ENCODE data around the gene PSMA8. TPM values are rescaled to one million over a fixed set of nuclear protein-coding genes. Genes with fewer than 3 reads are reported as not detected.

PSMA8 gene
- total RNA-seq, 4 donors from 2014 or later: not detected

DNA sequence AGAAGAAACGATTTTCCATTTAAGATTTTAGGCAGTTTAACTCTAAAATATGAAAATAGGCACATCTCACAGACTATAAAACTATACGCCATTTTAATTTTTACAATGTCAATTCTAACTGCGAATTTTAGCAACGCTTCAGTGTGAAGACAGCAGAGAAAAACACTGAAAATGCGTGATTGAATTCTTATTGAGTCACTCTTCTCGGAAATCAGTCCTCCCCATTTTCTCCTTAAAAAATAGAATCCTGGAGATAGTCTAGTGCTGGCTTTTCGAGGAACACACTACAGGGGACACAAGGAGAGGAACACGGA, 92.2 kb downstream of the PSMA8 start:
- TF ChIP-seq, protein P1, sequence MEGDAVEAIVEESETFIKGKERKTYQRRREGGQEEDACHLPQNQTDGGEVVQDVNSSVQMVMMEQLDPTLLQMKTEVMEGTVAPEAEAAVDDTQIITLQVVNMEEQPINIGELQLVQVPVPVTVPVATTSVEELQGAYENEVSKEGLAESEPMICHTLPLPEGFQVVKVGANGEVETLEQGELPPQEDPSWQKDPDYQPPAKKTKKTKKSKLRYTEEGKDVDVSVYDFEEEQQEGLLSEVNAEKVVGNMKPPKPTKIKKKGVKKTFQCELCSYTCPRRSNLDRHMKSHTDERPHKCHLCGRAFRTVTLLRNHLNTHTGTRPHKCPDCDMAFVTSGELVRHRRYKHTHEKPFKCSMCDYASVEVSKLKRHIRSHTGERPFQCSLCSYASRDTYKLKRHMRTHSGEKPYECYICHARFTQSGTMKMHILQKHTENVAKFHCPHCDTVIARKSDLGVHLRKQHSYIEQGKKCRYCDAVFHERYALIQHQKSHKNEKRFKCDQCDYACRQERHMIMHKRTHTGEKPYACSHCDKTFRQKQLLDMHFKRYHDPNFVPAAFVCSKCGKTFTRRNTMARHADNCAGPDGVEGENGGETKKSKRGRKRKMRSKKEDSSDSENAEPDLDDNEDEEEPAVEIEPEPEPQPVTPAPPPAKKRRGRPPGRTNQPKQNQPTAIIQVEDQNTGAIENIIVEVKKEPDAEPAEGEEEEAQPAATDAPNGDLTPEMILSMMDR (IDR thresholded peaks at IDR 0.05; ENCODE audit: low read depth): no peak

DNA sequence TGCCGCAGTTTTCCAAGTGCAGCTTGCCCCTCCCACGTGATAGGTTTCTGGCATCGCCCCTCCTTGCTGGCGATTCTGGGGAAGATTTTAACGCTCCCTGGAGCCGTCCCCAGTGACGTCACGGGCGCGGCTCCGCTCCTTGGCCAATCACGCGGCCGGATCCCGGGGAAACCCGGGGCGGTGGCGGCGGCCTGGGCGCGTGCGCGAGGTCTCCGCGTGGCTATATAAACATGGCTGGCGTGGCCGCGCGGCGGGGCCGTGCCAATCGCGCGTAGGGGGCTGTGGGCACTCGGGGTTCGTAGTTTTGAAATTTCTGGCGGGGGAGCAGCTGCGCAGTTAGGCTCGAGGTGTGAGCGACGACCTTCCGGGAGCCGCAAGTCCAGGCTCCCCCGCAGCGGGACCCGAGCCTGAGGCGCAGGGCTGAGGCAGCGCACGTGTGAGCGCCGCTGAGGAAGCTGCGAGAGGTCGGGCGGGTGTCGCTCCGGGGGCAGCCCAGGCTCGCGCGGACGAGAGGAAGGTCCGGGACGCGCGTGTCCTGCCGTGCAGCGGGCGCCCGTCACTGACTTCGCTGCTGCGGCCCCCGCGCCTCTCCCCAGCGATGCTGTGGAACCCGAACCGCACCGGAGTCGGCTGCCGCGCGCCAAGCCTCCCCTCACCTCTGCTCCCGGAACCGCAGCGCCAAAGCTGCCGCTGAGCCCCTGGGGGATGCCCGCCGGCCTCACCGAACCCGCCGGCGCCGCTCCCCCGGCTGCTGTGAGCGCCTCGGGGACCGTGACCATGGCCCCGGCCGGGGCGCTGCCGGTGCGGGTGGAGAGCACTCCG, 92.8 kb downstream of the PSMA8 start, which contains the start of gene TAF4B:
TSS of gene TAF4B (plus strand) at position 217 of the 822 bp plus-strand sequence. CDS start at position 706, 489 bp downstream.
- TF ChIP-seq, protein P1 (IDR thresholded peaks at IDR 0.05; ENCODE audit: low read depth): no peak

DNA sequence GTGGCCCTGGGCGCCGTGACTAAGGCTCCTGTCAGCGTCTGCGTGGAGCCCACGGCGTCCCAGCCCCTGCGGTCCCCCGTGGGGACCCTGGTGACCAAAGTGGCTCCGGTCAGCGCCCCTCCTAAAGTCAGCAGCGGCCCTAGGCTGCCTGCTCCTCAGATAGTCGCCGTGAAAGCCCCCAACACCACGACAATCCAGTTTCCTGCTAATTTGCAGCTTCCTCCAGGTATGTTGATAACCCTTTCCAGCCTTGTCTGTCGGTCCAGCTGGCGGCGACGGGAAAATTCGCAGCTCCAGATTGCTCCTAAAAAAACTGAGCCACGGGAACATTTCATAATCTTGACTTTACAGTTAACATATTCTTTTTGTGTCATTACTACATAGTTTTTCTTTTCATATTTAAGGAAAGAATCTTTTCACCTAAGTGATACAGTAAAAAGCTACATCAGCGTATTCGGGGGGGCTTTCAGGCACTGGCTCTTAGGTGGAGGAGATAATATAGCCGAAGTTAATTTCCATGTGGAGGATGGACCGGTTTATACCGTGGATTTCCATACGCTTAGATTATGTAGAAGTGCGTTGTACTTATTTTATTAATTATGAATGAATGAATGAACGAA, 93.5 kb downstream of the PSMA8 start:
- TF ChIP-seq, protein P1 (IDR thresholded peaks at IDR 0.05; ENCODE audit: low read depth): no peak

DNA sequence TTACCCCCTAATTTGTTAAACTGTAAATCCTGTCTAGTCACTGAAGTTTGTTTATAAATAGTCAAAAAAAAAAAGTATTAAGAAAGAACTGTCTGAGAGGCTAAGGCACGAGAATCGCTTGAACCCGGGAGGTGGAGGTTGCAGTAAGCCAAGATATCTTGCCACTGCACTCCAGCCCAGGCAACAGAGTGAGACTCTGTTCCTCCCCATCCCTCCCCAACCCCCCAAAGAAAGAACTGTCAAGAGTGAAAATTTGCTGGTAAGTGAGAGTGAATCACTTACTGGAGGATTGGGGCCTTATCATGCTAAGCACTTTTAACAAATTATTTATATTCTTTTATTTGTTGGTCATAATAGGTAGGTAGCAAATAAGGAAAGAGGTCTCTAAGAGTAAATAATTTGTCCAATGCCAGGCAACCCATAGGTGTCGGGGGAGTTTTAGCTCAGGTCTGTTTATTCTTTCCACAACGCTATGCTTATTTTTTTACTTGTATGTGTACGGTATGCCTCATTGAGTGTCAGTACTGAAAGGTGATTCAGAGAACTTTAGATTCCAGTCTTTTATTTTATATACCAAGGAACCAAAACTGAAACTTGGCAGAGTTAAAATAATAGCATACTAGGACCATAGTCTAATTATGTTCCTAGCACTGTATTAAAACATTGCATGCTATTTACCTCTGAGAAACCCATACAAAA, 95.0 kb downstream of the PSMA8 start:
- TF ChIP-seq, protein P1 (IDR thresholded peaks at IDR 0.05; ENCODE audit: low read depth): no peak

DNA sequence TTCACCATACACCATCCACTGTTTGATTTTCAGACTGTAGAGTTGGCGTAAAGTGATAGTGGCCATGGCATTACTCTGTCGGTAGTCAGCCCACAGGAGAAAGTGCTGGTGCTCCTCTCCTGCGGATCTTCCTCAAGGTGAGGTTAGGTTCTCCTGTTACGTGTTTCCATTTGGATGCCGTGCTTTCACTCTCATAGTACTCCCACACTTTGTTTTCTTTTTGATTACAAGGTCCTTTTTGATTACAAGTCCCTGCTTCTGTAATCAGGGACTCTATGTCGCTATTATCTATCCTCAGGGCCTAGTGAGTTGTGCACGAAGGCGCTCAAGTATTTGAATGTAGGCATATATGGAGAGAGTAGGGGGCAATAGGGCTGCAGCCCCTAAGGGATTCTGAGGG, 96.8 kb downstream of the PSMA8 start:
- TF ChIP-seq, protein P1 (IDR thresholded peaks at IDR 0.05; ENCODE audit: low read depth): no peak

DNA sequence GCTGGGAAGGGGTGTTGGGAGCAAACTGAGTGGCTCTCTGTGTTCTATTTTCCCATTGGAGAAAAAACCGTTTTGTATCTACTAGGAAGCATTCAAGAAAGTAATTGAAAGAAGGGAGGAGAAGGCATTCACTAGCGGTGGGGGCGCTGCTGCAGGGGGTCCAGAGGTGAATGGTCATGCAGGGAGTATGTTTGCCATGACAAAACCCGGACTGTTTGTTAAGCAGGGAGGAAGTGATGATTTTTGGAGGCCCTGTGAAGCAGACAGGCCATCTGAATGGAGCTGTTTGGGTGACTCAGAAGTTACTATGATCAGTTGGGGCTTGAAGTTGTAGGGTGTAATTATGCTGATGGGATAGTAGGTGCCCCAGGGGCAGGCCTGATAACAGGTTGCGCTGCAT, 99.5 kb downstream of the PSMA8 start:
- TF ChIP-seq, protein P1 (IDR thresholded peaks at IDR 0.05; ENCODE audit: low read depth): no peak

Other genes with a start within 250 kb of the PSMA8 start
- 100 to 1,000 TPM in 1 of 4 donors, 10 to 100 TPM in 3; 93.4 to 100 (median 97.8) TPM for gene SS18, start 43.3 kb upstream of the PSMA8 start, total RNA-seq
- gene TAF4B, start 92.6 kb downstream of the PSMA8 start, total RNA-seq: 10 to 100 TPM in 3 of 4 donors, 1 to 10 TPM in 1; 9.9 to 14.5 (median 11.3) TPM

Measured in subcutaneous adipose tissue (tissue), 4 donors.